Suppressor macrophage treated with lipopolysaccharide for 1 hour (primary cell): ENCODE measurements around the gene MED12L.
A peak's percentile ranks its signal among the peaks of the same experiment; 100 is the strongest.

Experiments used
- DNase-seq, 3 donors: peaks; one replicate each; pipeline ENCODE4 v3.0.0-alpha.2; 2020 to 2022

Gene MED12L

GRCh38 chr3:151256749-151257148, 171.3 kb downstream of the MED12L start:
- no peak for DNase-seq

DNA sequence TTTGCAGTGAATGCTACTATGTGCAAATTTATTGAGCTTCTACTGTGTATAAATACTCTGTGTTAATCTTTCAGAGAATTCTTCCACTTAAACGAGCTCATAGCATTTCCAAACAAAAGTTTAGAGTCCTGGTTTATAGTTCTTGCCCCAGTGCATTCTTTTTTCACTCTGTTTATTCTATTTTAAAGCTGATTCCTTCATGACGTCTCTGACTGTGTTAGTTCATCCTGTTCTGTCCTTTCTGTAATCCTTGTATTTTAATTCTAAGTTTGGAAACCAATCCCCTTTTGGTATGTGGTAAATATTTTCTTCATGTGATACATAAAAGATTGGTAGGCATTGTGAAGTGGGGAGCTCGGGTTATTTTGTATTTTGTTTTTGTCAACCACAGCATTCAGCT, 174.2 kb downstream of the MED12L start:
- DNase-seq: no peak

DNA sequence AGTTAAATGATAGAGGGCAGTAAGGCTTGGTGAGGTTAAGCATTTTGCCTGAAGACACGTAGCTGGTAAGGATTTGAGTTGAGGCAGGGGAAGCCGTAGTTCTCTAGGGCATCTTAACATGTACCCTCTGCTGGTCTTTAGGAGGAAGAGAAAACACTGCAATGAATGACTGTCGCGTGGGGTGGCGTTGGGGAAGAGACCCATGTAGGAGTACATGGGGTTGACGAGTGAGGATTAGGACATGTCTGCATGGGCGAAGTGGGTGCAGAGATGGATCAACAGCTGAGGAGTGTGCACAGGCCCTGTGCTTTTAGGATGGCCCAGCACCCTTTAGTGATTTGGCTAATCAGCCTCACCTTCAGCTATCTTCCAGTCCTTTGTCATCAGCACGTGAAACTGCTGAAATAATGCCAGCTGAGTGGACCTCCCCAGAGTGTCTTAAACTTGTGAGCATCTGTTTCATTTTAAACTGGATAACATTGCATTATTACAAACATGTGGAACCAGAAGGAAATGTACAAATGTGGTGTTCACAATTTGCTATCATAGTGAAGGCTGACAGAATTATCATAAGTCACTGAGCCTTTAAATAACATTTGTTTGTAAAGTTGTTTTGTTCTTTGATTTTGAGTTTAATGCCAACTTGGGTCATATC, 177.5 kb downstream of the MED12L start:
- DNase-seq: no peak

DNA sequence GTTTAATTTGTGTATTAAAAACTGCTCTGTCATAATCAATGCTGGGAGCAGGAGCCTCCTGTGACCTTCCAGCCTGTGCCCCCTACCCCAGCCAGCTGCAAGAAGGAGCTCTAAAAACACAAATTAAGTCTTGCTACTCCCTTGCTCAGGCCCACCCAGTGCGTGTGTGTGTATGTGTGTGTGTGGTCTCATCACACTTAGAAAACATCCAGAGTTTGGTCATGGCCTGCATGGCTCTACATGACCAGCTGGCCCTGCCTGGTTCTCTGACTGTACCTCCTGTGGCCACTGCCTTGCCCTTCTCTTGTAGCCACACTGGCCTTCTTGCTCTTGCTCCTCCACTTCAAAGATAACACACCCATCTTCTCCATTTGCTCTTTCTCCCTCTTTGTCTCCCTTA, 179.1 kb downstream of the MED12L start:
- DNase-seq: no peak

DNA sequence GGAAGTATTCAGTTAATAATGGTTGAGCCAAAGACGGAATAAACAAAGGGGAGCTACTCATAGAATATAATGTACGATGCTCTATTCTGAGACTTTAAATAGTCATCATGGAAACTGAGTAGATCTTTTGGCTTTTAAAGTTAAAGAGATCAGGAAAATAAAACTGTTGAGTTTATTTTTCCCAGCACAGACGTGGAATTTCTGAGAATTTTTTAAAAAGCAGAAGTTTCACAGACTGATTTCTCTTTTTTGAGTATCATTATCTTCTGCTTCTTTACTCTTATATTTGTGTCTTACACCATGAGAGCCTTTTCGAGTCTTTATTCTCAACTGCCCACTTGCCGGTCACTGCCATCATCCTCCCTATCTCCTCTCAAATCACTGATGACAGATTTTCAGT, 179.7 kb downstream of the MED12L start:
- peak in 2 of 3 donors; percentile 37 to 55 for DNase-seq

- DNase-seq: peak; percentile 66 to 77 (median 67)
Measured at GRCh38 chr3:151265866-151266265, 180.4 kb downstream of the MED12L start.

GRCh38 chr3:151267066-151267465, 181.6 kb downstream of the MED12L start:
- no peak for DNase-seq

- DNase-seq: no peak
Measured at GRCh38 chr3:151268267-151269235, 183.1 kb downstream of the MED12L start.

- DNase-seq: no peak
Measured at GRCh38 chr3:151269631-151270030, 184.2 kb downstream of the MED12L start.

DNA sequence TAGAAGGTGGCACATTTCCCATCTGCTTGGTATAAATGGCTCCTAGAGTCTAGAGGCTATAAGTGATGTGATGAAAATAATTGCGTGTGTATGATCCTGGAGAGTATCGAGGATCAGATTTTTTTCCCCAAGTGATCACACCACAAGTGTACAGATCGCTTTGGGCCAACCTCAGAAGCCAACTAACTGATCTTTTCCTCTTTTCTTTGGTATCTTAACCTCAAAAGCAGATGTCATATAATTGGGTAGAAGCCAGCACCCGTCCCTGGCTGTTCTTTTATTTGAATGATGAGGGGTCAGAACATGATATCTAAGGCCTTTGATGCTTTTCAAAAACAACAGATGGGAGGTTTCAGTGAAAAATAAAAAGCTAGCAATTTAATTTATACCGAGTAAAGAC, 189.6 kb downstream of the MED12L start:
- DNase-seq: no peak

DNA sequence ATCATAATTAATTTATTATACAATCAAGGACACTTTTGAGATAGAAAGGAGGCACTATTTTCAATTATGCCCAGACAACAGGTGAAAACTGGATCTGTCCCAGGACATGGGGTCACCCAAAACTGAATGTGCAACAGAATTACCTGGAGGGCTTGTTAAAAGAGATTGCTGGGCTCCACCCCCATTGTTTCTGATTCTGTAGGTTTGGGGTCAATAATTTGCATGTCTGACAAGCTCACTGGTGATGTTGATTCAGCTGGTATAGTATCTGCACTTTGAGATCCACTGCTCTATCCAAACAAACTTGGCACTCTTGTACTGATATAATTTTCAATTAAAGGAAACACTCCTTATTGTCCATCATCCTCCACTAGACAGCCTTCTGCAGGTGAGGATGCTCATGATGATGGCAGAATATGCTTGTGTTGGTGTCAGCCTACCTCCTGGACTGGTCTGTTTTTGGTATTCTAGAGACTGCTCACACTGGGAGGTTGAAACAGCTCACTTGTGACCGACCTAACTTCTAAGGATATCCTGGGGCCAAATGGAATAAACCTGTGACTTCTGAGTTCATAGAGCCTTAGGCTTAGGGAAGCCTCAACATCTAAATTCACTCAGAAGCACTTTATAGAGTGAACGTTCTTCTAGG, 190.7 kb downstream of the MED12L start:
- DNase-seq: no peak

GRCh38 chr3:151276687-151277042, 191.2 kb downstream of the MED12L start:
- peak in 2 of 3 donors; percentile 24 to 25 for DNase-seq

DNA sequence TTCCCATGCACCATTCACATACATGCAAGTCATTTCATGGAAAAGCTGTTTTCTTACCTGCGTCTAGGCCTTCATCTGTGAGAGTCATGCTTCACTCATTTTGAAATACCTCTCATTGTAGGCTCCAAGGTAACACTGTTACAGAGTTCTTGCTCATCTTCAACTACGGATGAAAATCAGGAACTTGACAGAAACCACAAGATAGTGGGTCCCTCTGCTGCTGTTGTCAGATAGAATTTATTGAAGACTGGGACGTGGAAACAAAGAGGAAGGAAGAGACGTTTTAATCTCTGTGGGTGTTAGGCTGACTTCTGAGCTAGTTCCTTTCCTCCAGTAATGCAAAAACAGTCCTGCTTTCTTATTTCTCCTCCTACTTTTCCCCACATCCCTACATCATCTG, 192.8 kb downstream of the MED12L start, which contains the start of gene P2RY14:
TSS of gene P2RY14 (minus strand) at position 313 of the 400 bp plus-strand sequence. CDS start 64,226 bp downstream, outside the sequence.
- peak; percentile 56 to 74 (median 71) for DNase-seq

GRCh38 chr3:151281671-151282324, 196.3 kb downstream of the MED12L start:
- DNase-seq: no peak

- DNase-seq: peak; percentile 40 to 78 (median 69)
Measured at GRCh38 chr3:151282921-151283320, 197.5 kb downstream of the MED12L start.

DNA sequence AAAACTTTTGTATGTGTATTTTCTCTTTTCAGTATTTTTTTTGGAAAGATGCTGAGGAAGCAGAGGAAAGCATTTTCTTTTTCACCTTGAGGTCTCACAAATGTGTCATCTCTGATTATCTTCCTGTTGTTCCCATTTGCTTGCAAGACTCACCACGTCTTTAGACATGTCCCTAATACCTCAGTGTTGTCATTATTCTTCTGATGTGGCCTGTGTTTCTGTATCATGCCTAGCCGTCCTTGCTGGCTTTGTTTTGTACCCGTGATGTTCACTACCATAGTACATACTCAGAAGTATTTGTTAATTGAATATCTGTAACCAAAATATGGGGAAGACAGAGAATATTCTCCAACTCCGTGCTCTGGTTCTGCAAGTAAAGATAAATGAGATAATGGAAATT, 197.9 kb downstream of the MED12L start:
- DNase-seq: no peak

DNA sequence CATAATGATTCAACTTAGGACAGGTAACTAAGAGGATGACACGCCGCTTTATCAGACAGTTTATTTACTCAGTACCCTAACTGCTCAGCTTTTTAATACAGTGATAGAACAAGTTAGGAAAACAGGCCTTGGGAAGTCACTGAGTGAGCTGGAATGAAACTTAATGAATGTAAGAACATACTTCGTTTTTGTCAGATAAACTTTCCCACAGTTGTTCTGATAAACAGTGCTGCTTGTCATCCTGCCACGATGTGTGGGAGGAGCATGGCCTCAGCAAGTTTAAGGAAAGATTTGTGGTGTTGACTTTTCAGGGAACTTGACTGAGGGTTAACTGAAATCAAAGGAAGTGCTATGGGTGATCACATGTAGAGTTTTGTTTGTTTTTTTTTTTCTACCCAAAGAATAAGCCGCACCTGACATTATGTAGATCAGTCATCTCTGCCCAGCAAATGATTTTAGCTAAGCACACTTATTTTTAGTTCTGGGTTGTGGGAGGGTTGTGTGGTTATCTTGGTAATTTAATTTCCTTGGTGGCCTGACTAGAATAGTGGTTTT, 198.5 kb downstream of the MED12L start:
- DNase-seq: peak; percentile 70 to 77 (median 71)

DNA sequence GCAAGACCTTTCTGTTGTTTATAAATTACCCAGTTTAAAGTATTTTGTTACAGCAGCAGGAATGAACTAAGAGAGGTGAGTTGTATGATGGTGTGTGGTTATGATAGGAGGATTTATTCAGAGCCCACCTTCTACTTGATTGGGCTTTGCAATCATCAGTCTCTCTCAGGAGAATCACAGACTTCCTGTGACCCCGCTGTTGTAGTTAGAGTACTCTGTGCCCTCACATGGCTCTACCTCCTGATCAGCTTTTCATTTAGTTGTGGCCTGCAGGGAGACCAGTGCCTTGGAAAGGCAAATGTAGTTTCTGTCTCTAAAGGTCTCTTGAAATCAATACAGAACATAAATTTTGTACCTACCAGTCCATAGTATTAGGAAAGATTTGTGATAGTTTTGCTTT, 200.5 kb downstream of the MED12L start:
- no peak for DNase-seq

- no peak for DNase-seq
Measured at GRCh38 chr3:151289445-151289844, 204.0 kb downstream of the MED12L start.

DNA sequence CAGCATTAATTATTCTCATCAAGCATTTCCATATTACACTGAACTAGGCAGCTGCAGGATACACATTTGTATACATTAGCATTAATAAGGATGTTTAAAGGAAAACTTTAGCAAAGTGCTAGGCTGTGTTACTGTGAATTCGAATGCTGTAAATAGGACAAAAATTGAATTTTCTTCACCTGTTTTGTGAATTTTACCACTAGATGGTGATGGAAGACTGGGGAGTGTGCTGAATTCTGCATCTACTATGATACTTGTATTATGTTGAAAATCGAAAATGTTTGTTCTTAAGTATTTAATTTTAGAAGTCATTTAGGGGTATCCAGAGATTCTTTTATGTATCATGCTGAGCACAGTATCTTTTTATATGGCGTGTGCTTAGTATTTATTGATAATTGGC, 205.2 kb downstream of the MED12L start:
- DNase-seq: peak; percentile 47 to 72 (median 59)

DNA sequence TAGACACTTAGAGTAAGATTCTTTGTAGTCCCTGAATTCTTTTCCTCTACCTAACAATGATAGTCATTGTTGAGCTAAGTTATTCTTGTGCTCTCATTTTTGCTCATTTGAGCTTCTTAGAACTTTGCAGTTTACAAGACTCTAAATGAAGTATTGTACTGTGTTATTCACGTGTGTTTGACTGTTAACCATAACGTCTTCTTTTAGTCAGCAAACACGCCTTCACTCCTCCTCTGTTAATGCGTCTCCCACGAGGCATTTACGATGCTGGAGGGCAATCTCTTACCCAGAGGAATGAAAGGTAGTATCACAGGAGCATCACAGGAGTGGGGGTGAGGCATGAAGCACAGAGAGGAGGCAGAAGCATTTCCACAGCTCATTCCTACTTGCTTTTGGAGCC, 207.7 kb downstream of the MED12L start:
- DNase-seq: no peak

GRCh38 chr3:151296226-151296625, 210.8 kb downstream of the MED12L start:
- no peak for DNase-seq

DNA sequence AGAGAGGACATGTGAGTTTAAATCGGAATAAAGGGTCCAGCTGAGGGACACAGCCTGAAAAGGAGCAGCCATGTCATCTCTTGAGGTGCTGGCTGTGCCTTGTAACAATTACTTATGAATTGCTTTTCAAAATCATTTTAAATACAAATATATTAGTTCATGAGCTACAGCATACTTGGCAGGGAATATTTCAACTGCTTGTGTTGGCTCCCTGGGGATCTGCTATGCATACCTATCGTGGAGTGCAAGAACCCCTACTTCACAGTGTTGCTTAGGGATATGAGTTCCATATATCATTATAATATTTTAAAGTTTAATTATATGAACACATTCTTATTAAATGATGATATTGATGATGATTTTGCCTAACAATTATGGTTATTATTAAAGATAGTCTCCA, 212.0 kb downstream of the MED12L start:
- no peak for DNase-seq
